ENCODE results near the gene LY6G6C. TPM values are rescaled to one million over a fixed set of nuclear protein-coding genes. Genes with fewer than 3 reads are reported as not detected.
A peak's percentile ranks its signal among the peaks of the same experiment; 100 is the strongest.

The LY6G6C gene
- total RNA-seq, 4 donors from 2014 or later = not detected

GRCh38 chr6:31729515-31729978 is 8.0 kb upstream of the LY6G6C start:
- DNase-seq (ENCODE audit: extremely low spot score) = peak; percentile 97
- H3K27me3 ChIP-seq = no peaks in the 10 kb centered on the region
- intact Hi-C loops (cut with DNase I) = loop anchor here (5.0 kb wide), 1 partner anchor 38 kb away; no protein-coding TSS in a partner anchor
- no peak for TF ChIP-seq POLR2A (IDR thresholded peaks at IDR 0.05; ENCODE audit: low read depth)
- peak in 2 of 3 experiments; percentile 9 to 83 for TF ChIP-seq CTCF (IDR thresholded peaks at IDR 0.05)
- TF ChIP-seq EP300 (IDR thresholded peaks at IDR 0.05) = no peak
- TF ChIP-seq POLR2AphosphoS5 (IDR thresholded peaks at IDR 0.05) = peak; percentile 82 to 88
- peaks cover 47 to 74% (median 64%) of the 10 kb centered on the region in 4 donors for H3K36me3 ChIP-seq
- peaks cover 36 to 59% (median 55%) of the 10 kb centered on the region in 4 donors for H3K4me1 ChIP-seq
- 0% methylated on average over 14 of the region's 29 CpGs for WGBS
- H3K27ac ChIP-seq (replicated peaks in 1 of 4) = peak overlapping the region; percentile 93 to 99 (median 97)
- H3K4me3 ChIP-seq = peak overlapping the region; percentile 69 to 98 (median 94)
- H3K9me3 ChIP-seq = no peaks in the 10 kb centered on the region

GRCh38 chr6:31728767-31729514 is 7.4 kb upstream of the LY6G6C start, which contains the start of gene DDAH2:
Gene DDAH2 (minus strand): TSS chr6:31729299. CDS start chr6:31729161, 138 bp downstream.
- DNase-seq (ENCODE audit: extremely low spot score) = no peak
- 18% methylated on average over 25 of the region's 36 CpGs for WGBS
- TF ChIP-seq POLR2A (IDR thresholded peaks at IDR 0.05; ENCODE audit: low read depth) (no peak), CTCF (IDR thresholded peaks at IDR 0.05) (peak in 2 of 3 experiments; percentile 58)
- Histone ChIP-seq H3K9me3 (no peaks in the 10 kb centered on the region), H3K27ac (replicated peaks in 1 of 4) (peak within 1 kb of the TSS; percentile 93 to 99 (median 97)), H3K4me3 (peak within 1 kb of the TSS; percentile 69 to 98 (median 94)), H3K27me3 (no peaks in the 10 kb centered on the region), H3K4me1 (peaks cover 30 to 53% (median 49%) of the 10 kb centered on the region in 4 donors), H3K36me3 (peaks cover 46 to 73% (median 61%) of the 10 kb centered on the region in 4 donors)
- intact Hi-C loops (cut with DNase I) = loop anchor here (5.0 kb wide), 1 partner anchor 38 kb away; no protein-coding TSS in a partner anchor

GRCh38 chr6:31727717-31728671 is 6.4 kb upstream of the LY6G6C start:
- intact Hi-C loops (cut with DNase I) = loop anchor here (5.0 kb wide), 1 partner anchor 39 kb away; no protein-coding TSS in a partner anchor
- DNase-seq (ENCODE audit: extremely low spot score) = no peak
- WGBS = 70% methylated on average over 41 of the region's 41 CpGs

More at GRCh38 chr6:31727717-31728671, 6.4 kb upstream of the LY6G6C start:
- peaks cover 37 to 64% (median 52%) of the 10 kb centered on the region in 4 donors for H3K36me3 ChIP-seq
- peak overlapping the region; percentile 93 to 99 (median 97) for H3K27ac ChIP-seq (replicated peaks in 1 of 4)
- no peaks in the 10 kb centered on the region for H3K9me3 ChIP-seq
- H3K4me3 ChIP-seq = peak overlapping the region; percentile 69 to 98 (median 94)
- TF ChIP-seq CTCF (IDR thresholded peaks at IDR 0.05) = no peak
- TF ChIP-seq POLR2A (IDR thresholded peaks at IDR 0.05; ENCODE audit: low read depth) = no peak
- TF ChIP-seq EP300 (IDR thresholded peaks at IDR 0.05) = no peak
- TF ChIP-seq POLR2AphosphoS5 (IDR thresholded peaks at IDR 0.05) = no peak
- peaks cover 21 to 44% (median 40%) of the 10 kb centered on the region in 4 donors for H3K4me1 ChIP-seq
- H3K27me3 ChIP-seq = no peaks in the 10 kb centered on the region
